Rectal smooth muscle tissue (tissue), 1 donor: ENCODE results near the gene AMPD1.

Experiments
- H3K27ac ChIP-seq: one replicate; pipeline ENCODE4 v1.7.0; 2013; ENCODE audit warnings: low read depth, low read length, inconsistent platforms
- H3K27me3 ChIP-seq: one replicate; pipeline ENCODE4 v1.7.0; 2013; ENCODE audit warnings: low read length; ENCODE audit not compliant: control insufficient read depth, insufficient read depth
- H3K36me3 ChIP-seq: one replicate; pipeline ENCODE4 v1.7.0; 2013; ENCODE audit warnings: low read length; ENCODE audit not compliant: control insufficient read depth, insufficient read depth
- H3K4me1 ChIP-seq: one replicate; pipeline ENCODE4 v1.7.0; 2013; ENCODE audit warnings: low read length; ENCODE audit not compliant: control insufficient read depth, insufficient read depth
- H3K4me3 ChIP-seq: one replicate; pipeline ENCODE4 v1.7.0; 2013; ENCODE audit warnings: low read length
- H3K9ac ChIP-seq: one replicate; pipeline ENCODE4 v1.7.0; 2013; ENCODE audit warnings: low read length

Gene AMPD1

DNA sequence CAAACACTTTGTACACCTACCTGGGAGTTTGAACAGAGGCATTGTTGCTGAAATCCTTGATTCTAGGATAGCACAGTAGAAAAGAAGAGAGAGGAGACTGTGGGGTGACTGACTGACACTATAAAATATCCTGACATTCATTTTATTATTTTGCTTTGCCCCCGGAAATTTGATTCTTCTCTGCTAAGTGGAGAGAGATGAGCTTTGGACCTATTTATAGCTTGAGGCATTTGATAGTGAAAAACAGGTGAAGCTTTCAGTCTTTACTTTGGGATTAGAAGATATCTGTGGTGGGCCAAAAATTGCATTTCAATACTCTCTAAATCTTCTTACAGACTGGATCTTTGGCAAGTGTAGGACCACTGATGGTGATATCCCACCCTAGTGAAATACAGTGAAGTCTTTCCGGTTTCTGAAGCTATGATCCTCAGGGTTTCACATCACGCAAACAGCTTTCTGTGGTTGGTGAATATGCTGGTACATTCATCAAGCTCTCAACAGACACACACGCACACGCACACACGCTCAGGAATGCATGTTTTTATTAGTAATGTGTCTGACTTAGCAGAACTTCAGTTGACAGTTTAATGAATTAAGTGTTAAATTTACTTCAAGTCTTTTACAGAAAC is at the start of gene AMPD1:
TSS of gene AMPD1 (minus strand) at position 117 of the 629 bp plus-strand sequence. CDS start at position 42, 75 bp downstream.
- Histone ChIP-seq H3K27me3 (no peaks in the 10 kb centered on the region), H3K9ac (no peak within 1 kb of the TSS), H3K4me1 (no peaks in the 10 kb centered on the region), H3K4me3 (no peak within 1 kb of the TSS), H3K36me3 (no peaks in the 10 kb centered on the region), H3K27ac (no peak within 1 kb of the TSS)

DNA sequence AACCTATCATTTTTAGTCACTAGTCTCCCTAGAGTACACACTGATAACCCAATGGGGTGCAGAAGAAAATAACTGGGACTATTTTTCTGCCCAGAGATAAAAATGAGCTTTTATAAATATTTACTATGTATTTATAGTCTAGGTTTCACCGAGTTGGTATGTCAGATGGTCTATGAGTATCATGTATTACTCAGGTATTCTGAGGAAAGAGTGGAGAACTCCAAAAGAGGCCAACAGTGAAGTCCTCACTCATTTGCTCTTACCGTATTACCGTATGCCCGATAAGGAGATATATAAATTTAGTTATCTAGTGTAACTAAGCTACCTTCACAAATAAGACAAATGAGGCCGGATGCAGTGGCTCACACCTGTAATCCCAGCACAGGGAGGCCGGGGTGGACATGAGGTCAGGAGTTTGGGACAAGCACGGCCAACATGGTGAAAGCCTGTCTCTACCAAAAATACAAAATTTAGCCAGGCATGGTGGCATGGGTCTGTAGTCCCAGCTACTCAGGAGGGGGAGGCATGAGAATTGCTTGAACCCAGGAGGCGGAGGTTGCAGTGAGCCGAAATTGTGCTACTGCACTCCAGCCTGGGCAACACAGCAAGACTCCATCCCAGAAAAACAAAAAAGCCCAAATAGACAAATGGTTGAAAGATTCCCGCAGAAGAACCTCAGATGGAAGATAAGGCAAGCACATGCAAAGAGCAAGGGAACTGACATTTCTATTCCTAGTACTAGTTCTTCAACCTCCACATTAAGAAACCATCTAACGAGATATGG is 46.8 kb upstream of the AMPD1 start:
- H3K27me3 ChIP-seq: no peaks in the 10 kb centered on the region
- no peak overlapping the region for H3K27ac ChIP-seq
- H3K9ac ChIP-seq: no peak overlapping the region
- peaks cover 2% of the 10 kb centered on the region for H3K4me1 ChIP-seq
- peaks cover 5% of the 10 kb centered on the region for H3K36me3 ChIP-seq
- H3K4me3 ChIP-seq: no peak overlapping the region

DNA sequence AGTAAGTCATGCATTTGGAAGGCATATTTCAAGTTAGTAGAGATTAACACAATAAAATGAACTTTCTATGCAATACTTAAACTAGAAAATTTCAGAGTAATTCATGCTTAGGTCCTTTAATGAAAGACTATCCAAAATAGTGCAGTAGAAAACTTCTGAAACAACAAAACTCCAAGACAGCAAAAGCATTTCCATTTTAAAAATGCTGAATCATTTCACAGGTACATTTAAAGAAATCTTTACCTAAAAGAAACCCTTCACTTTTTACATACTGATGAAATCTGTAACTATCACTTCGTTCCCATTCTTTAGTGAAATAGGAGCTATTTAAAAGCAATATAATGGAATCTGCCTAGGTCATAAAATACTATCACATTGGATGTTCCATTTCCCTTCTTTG is 45.0 kb upstream of the AMPD1 start:
- Histone ChIP-seq H3K4me1 (peaks cover 2% of the 10 kb centered on the region), H3K4me3 (no peak overlapping the region)

DNA sequence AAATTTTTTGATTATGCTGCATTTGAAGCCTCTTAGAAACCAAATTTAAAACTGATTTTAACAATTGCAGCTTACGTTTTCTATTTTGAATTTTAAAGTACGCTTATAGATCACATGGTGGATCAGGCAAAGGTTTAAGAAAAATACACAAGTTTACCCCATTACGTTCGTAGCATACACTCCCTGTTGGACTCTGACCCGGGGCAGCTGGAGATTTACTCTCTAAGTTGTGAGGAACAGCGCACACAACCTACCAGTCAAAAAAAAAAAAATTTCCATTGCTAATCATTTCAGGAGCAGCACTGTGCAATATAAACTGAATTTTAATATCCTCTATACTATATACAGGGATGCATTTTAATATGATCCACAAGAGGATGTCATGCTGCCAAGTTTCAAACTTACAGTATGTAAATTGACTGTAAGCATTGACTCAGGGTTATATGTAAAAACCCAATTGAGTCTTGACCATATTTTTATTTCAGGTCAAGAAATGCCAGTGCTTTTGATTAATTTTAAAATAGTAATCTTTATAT is 42.0 kb upstream of the AMPD1 start:
- no peak overlapping the region for H3K27ac ChIP-seq
- peaks cover 27% of the 10 kb centered on the region for H3K36me3 ChIP-seq
- no peaks in the 10 kb centered on the region for H3K27me3 ChIP-seq
- no peak overlapping the region for H3K4me3 ChIP-seq
- H3K4me1 ChIP-seq: no peaks in the 10 kb centered on the region
- no peak overlapping the region for H3K9ac ChIP-seq

More for the DNA sequence above, 45.0 kb upstream of the AMPD1 start:
- Histone ChIP-seq H3K9ac (no peak overlapping the region), H3K27me3 (no peaks in the 10 kb centered on the region), H3K36me3 (peaks cover 16% of the 10 kb centered on the region), H3K27ac (no peak overlapping the region)

DNA sequence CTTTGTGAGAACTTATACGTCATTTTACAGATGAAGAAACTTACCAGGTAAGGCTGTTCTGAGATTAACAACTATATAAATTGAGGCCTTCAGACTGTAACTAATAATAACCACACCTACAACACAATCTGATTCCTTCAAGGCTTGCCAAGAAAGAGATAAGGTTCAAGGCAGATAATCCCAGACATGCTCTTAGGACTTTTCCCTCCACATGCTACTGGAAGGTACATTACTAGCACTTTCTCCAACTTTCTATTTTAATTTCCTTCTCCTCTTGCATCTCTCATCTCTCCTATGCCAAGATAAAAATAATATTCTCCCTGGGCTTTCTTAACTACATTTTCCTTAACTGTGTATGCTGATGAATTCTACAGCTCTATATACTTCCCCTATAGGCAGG is 40.1 kb upstream of the AMPD1 start:
- no peak overlapping the region for H3K27ac ChIP-seq
- H3K4me1 ChIP-seq: no peaks in the 10 kb centered on the region

DNA sequence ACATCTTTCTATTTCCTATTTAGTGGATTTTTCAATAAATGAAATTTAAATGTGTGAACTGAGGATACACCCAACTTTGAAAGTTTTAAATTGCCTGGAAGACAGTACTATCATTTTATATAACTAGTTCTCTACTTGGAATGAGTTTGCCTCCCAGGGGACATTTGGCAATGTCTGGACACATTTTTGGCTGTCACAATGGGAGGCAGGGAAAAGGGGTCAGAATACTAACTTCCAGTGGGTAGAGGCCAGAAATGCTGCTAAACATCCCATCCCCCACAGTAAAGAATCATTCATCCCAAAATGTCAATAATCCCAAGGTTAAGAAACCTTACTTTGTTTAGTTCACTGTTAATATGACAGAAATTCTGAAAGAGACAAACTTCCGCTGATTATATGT is 34.4 kb upstream of the AMPD1 start:
- Histone ChIP-seq H3K4me3 (no peak overlapping the region), H3K27me3 (no peaks in the 10 kb centered on the region), H3K27ac (no peak overlapping the region), H3K4me1 (no peaks in the 10 kb centered on the region), H3K36me3 (peaks cover 21% of the 10 kb centered on the region), H3K9ac (no peak overlapping the region)

More for the DNA sequence above, 40.1 kb upstream of the AMPD1 start:
- Histone ChIP-seq H3K9ac (no peak overlapping the region), H3K36me3 (peaks cover 28% of the 10 kb centered on the region), H3K4me3 (no peak overlapping the region), H3K27me3 (no peaks in the 10 kb centered on the region)

DNA sequence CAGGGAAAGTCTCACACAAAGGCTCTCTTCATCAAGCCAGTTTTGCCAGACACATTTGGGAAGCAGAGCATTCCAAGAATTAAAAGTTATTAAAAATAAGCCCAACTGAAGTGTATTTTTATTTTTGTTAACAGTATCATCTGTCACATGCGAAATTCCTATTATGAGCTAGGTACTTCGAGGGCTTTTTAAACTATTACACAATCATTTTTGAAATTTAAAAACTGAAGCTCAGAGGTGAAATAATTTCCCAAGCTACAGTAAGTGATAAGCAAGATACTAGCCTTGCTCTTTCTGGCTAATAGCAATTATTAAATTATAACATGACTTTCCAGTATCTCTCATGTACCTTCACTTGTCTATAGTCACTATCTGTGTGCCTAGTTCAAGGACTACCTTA is 33.2 kb upstream of the AMPD1 start:
- Histone ChIP-seq H3K27ac (no peak overlapping the region), H3K9ac (no peak overlapping the region), H3K36me3 (peaks cover 17% of the 10 kb centered on the region), H3K27me3 (no peaks in the 10 kb centered on the region), H3K4me3 (no peak overlapping the region), H3K4me1 (no peaks in the 10 kb centered on the region)

DNA sequence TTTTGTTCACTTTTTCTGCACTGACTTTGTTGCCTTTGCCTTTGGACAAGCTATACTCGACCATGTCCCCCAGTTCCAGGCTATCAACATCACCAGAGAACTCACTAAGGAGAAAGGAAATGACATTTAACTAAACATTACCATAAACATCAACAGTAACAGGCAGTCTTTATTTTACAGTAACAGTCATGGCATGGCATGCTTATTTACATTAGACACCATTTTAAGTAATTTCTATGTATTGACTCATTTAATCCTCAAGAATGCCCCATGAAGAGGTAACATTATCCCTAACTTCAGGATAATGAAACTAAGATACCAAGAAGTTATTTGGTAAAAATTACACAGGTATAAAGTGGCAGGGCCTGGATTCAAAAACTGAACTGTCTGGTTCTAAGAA is 29.9 kb upstream of the AMPD1 start:
- no peak overlapping the region for H3K9ac ChIP-seq
- H3K4me1 ChIP-seq: no peaks in the 10 kb centered on the region
- H3K27ac ChIP-seq: no peak overlapping the region
- H3K36me3 ChIP-seq: peaks cover 12% of the 10 kb centered on the region
- H3K27me3 ChIP-seq: no peaks in the 10 kb centered on the region
- H3K4me3 ChIP-seq: no peak overlapping the region

DNA sequence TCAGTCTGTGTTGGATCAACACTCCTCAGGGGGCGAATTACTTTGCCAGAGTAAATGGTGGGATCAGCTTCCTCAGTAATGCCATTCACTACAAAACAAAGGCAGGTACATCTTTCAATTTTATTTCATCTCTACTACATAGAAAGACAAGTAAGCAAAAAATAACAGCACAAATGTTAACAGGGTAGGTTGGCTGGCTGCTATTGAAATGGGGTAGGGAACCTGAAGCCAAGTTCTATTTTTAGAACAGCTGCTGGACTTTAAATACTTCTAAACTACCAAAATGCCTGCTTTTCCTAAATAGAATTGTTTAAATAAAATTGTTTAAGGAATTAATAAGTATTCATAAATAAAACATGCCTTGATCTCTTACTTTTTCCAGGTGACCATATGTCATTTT is 28.6 kb upstream of the AMPD1 start:
- Histone ChIP-seq H3K36me3 (peaks cover 16% of the 10 kb centered on the region), H3K27ac (no peak overlapping the region), H3K4me3 (no peak overlapping the region)

DNA sequence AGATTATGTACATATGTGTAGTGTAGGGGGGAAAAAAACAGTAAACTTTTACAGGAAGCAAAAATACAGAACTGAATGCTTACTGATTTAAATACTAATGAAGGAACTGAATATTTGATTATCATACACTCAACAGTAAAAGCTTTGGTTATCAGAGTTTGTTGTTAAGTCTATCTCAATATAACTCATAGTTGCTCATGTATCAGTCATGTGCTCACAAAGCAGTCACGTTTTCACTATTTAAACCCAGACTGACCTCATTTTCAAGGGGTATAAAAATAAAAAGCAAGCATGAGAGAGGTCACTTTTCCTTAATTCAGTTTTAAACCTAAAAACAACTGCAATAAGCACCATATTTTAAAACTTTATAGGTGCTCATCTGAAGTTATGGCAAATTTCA is 28.1 kb upstream of the AMPD1 start:
- Histone ChIP-seq H3K27me3 (no peaks in the 10 kb centered on the region), H3K36me3 (peaks cover 20% of the 10 kb centered on the region), H3K9ac (no peak overlapping the region), H3K4me3 (no peak overlapping the region), H3K27ac (no peak overlapping the region), H3K4me1 (no peaks in the 10 kb centered on the region)

More for the DNA sequence above, 28.6 kb upstream of the AMPD1 start:
- no peak overlapping the region for H3K9ac ChIP-seq
- no peaks in the 10 kb centered on the region for H3K27me3 ChIP-seq
- no peaks in the 10 kb centered on the region for H3K4me1 ChIP-seq

DNA sequence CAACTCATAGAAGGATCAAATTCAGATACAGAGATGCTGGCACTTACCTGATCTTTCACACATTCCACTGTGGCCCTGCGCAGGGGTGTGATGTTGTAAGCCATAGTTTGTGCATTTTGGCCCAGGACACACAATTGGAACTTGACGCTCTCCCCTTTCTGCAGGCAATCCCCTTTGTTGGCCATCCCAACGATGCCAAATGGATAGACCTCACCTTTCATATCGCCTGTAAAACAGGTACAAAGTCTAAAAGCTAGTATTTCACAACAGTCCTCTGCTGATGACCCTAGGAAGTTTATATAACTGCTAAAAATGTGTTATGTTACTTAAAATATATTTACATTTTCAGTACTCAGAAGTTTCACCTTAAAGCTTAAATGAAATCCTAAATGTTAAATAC is 25.1 kb upstream of the AMPD1 start:
- peaks cover 16% of the 10 kb centered on the region for H3K36me3 ChIP-seq
- peaks cover 2% of the 10 kb centered on the region for H3K4me1 ChIP-seq
- no peak overlapping the region for H3K27ac ChIP-seq
- H3K4me3 ChIP-seq: no peak overlapping the region
- no peak overlapping the region for H3K9ac ChIP-seq
- no peaks in the 10 kb centered on the region for H3K27me3 ChIP-seq

DNA sequence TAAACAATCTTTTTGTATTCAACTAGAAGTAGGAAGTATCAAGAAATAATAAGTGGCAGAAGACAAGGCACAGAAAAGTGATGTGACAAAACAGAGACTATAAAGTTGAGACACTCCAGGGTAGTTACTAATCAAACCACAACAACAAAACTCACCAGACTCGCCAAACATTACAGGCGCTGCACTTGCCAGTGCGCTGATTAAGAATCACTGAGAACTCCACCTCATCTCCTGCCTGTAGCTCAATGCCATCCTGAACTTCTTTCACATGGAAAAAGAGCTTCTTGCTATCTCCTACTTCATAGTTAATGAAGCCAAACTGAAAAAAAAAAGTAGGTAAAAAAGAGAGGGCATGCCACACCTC is 24.1 kb upstream of the AMPD1 start:
- H3K4me1 ChIP-seq: peaks cover 5% of the 10 kb centered on the region

More for the DNA sequence above, 24.1 kb upstream of the AMPD1 start:
- Histone ChIP-seq H3K4me3 (no peak overlapping the region), H3K27me3 (no peaks in the 10 kb centered on the region), H3K27ac (no peak overlapping the region), H3K36me3 (peaks cover 16% of the 10 kb centered on the region), H3K9ac (no peak overlapping the region)
